Stimulated activated CD4-positive, alpha-beta T cell treated with anti-CD3 and anti-CD28 coated beads, Interleukin-1b, Interleukin-23, amount 100 ng/mL, for 1 hour (primary cell): Measurements from ENCODE around the gene SFSWAP.

Experiments
- DNase-seq, 2 donors: peaks; one replicate each; pipeline ENCODE4 v3.0.0-alpha.2; 2020; ENCODE audit warnings: low read depth in 2 of 2

The SFSWAP gene

DNA sequence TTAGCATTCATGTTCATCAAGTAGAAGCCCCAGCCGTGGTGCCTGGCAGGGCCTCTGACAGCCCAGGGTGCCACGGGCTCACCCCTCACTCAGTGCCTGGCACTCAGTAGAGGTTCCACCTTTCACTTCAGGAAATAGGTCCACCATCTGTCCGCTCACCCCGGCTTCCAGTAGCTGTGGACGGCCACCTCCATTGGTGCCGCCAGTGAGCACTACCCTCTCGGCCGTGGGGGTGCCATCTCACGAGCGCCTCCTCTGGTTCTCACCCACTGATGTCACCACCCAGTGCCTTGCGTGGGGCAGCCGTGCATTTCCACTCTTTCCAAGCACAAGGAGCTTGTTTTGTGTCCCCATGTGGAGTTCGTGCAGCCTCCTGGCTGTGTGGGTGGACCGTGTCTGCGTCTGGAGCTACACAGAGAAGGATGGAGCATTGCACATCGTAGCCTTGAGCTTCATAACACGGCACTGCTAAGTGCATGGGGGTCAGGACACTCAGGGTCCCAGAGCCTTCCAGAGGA is 76.3 kb downstream of the SFSWAP start:
- DNase-seq: no peak

DNA sequence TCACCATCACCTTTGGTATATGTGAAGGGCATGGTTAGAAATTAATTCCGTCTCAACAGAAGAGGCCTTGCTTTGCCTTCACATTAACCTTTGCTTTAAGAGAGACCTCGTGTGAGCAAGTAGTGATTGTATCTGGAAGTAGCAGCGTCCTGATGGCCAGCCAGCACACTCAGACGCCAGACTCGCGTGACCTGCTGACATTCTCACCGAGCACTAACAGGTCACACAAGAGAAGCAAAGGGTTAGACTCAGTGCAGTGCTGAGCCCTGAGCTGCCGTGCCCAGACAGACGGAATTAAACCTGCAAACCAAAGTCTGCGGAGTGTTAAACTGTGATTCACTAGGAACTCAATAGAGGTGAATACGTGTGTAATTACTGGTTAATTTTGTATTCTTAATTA is 77.2 kb downstream of the SFSWAP start:
- DNase-seq: no peak

- DNase-seq: no peak
Measured at GRCh38 chr12:131789638-131790037, 78.7 kb downstream of the SFSWAP start.

GRCh38 chr12:131793243-131794022 is 82.5 kb downstream of the SFSWAP start:
- no peak for DNase-seq

GRCh38 chr12:131794061-131794460 is 83.2 kb downstream of the SFSWAP start:
- no peak for DNase-seq

DNA sequence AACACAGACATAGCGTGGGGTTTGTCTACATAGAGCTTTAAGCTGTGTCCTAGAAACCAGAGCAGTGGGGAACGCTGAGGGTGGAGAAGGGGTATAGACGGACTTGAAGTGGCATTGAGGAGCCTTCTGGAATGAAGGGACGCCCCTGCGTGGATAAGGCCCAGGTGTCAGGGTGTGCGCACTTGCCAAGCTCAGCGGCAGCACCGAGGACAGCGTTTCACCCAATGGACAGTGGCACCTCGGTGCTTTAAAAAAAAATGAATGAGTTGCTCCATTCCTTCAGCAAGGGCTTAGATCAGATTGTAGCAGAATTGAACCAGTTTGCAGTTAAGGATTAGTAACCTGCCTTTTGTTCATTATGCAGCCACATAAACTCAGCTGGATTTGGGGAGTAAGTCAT is 83.7 kb downstream of the SFSWAP start:
- no peak for DNase-seq

- no peak for DNase-seq
Measured at GRCh38 chr12:131795064-131795463, 84.2 kb downstream of the SFSWAP start.

- no peak for DNase-seq
Measured at GRCh38 chr12:131795690-131796410, 85.0 kb downstream of the SFSWAP start.

DNA sequence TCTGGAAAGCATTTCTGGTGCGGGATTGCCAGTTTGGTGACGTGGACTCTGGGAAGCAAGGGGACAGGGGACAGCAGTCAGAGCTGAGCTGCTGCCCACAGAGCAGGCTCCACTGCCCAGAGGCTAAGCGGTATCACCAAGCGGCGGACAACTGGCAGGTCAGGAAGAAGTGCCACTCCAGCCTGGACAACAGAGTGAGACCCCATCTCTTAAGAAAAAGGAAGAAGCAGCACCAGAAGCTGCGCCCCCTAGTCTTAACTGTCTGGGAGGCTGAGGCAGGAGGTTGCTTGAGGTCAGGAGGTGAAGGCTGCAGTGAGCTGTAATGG is 85.5 kb downstream of the SFSWAP start:
- no peak for DNase-seq

DNA sequence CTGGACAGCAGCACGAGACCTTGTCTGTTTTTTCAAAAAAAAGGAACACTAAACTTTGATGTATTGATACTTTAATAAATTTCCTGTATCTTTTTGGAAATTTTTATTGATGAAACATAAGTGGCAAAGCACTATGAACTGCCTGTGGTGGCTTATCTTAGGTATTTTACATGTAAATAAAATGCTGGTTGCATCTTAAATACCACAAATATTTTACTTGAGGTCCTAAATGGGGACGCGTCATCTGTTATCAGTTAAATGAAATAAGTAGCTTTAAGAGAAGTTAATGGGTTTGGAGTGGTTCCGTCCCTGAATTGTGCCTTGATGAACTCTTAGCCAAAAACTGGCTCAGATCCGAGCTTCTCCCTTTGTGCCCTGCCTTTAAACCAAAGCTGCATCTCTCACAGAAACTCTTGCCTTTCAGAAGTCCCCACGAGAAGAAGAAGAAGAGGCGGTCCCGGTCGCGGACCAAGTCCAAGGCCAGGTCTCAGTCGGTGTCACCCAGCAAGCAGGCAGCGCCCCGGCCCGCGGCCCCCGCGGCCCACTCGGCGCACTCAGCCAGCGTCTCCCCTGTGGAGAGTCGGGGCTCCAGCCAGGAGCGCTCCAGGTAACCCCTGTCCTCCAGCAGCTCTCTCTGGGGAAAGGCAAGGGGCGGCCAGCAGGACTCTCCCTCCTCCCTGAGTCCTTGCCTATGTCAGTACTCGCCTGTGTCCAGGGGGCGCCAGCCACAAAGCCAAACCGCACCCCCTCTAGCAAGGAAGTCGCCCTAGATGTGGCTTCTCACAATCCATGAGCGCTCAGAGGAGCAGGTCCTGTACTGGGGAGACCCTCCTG is 86.1 kb downstream of the SFSWAP start:
- no peak for DNase-seq

DNA sequence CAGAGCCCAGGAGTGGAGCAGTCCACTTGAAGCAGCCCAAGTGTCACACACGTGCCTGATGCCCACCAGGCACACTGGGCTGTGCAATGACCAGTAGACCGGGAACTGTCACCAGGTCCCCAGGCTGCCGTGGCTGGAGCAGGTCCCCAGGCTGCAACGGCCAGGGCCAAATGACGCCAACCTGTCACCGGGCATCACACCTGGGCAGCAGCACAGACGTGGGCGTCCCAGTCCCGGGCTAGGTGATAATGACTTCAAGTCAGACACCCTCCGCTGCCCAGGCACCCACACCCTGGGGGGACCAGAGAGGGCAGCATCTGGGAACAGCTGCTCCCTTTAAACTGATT is 86.7 kb downstream of the SFSWAP start:
- DNase-seq: no peak

- no peak for DNase-seq
Measured at GRCh38 chr12:131799195-131799594, 88.3 kb downstream of the SFSWAP start.

GRCh38 chr12:131799828-131800593 is 89.1 kb downstream of the SFSWAP start:
- DNase-seq: no peak

DNA sequence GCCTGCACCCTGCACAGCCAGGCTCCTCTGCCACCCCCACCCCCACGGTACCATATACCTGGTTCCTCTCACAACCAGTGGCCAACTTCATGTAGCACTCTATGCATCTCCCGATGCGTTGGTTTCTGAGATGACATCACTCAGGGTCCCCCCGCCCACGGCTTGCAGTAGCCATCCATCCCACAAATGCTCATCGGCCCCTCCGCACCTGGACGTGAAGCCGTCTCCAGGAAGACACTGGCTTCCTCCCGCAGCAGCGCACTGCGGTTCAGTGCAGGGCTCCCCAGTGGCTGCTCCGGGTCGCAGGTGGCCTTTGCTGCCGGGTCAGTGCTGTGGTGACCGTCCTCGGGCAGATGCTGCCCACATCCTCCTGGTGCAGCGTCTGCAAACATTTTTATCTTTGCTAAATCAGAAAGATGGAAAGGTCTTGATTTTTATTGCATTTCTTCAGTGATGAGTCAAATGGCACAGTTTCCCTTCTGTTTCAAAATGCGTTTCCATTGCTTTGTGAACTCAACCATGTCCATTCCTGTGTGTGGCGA is 89.8 kb downstream of the SFSWAP start:
- DNase-seq: no peak

DNA sequence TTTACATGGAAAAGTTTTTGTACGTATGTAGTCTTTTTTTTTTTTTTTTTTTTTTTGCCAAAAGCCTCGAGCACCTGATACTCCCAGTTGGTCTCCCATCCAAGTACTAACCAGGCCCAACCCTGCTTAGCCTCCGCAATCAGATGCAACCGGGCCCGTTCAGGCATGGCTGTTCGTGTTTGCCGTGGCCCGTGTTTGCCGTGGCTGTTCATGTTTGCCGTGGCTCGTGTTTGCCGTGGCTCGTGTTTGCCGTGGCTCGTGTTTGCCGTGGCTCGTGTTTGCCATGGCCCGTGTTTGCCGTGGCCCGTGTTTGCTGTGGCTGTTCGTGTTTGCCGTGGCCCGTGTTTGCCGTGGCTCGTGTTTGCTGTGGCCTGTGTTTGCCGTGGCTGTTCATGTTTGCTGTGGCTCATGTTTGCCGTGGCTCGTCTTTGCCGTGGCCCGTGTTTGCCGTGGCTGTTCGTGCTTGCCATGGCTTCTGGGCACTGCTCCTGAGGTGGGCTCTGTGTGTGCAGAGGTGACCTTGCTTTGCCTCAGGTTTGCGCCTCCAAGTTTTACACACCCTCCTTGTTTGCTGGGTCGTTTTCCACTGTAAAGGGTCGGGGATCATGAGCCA is 90.5 kb downstream of the SFSWAP start:
- no peak for DNase-seq

DNA sequence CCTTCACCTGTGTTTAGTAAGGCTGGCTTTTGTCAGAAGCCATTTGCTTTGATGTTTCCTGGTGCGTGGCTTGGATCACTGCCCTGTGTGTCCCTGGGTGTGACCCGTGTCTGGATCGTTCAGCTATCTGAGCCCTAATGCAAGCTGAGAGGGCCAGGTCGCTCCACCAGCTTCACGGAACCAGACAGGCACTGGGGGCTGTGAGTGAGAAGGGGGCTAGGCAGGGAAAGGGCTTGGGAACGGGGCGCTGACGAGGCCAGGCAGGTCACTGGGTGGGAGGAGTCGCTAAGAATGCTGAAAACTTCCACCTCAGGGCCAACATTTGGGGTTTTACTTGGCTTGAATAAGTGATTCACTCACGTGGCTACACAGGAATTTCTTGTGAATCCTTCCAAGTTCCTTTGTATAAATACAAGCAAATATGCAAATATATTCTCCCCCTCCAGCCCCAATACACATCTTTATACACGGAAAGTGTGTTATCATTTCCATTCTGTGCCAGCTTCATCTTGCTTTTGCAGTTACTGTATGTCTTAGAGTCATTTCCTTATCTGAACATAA is 93.2 kb downstream of the SFSWAP start:
- no peak for DNase-seq

DNA sequence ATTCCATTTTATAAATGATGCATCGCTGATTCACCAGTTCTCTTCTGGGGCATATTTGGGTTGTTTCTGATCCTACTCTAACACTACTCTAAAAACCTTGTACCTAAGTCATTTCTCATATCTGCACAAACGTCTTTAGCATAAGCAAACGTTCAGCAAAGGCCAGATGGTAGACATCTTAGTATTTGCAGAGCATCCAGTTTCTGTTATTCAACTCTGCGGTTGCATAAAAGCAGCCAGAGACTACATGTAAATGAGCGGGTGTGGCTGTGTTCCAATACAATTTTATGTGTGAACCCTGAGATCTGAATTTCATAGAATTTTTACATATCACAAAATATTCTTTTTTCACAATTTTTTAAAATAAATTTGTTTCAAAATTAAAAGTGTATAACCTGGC is 94.5 kb downstream of the SFSWAP start:
- DNase-seq: no peak

DNA sequence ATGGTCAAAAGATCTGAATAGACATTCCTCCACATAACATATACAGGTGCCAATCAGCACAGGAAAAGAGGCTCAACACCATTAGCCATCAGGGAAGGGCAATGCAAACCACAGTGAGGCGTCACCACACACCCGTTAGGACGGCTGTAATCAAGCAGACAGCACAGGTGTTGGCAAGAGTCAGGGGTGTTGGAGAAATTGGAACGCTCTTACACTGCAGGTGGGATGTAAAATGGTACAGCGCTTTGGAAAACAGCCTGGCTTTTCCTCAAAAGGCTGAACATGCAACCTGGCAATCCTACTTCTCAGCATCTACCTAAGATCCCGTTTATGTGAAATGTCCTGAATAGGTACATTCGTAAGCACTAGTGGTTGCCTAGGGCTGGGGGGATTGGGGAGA is 95.8 kb downstream of the SFSWAP start:
- no peak for DNase-seq

DNA sequence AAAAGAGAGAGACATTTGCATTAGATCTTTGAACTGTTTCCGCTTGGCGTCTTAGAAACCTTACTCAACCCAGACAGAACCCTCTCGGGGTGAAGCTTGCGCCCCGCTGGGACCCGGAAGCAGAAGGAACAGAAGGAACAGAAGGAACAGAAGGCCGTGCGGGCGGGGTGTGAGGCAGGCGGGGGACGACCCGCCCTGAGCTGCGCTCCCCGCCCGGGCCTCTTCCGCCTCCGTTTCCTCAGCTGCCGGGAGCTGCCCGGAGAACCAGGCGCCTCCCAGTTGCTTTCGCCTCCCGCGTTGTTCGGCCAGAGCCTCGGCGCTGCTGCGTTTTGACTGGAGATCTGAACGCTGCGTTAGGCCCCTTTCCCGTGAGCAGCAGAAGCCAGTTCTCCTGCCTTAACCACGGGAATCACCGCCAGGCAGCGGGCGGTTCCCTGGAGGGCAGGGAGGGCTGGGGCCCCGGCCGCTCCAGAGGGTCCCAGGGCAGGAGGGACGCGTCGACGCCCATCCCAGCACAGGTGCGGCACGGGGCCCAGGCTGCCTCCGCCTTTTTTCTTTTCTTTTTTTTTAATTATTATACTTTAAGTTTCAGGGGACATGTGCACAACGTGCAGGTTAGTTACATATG is 98.0 kb downstream of the SFSWAP start:
- no peak for DNase-seq
